ENCODE data around the gene ODAD3. TPM values are rescaled to one million over a fixed set of nuclear protein-coding genes. Genes with fewer than 3 reads are reported as not detected.

ODAD3 gene
- not detected for total RNA-seq

GRCh38 chr19:11435057-11435832, at the start of gene ODAD3, which contains the start of gene PRKCSH:
ODAD3 (minus strand) TSS chr19:11435121; CDS start chr19:11435016, 105 bp downstream.
PRKCSH (plus strand) TSS chr19:11435635; CDS start chr19:11436118, 483 bp downstream.
- Mint-ChIP-seq H3K27me3 (ENCODE audit: low read depth) (peaks cover 6% of the 10 kb centered on the region), H3K4me1 (ENCODE audit: low read depth) (peaks cover 19% of the 10 kb centered on the region), H3K27ac (peak within 1 kb of the TSS; percentile 100), H3K36me3 (ENCODE audit: low read depth) (peaks cover 31% of the 10 kb centered on the region), H3K4me3 (peak within 1 kb of the TSS; percentile 100), H3K9me3 (ENCODE audit: insufficient read depth) (no peaks in the 10 kb centered on the region)
- CTCF ChIA-PET, result interaction anchor here (0.6 to 1.4 kb wide), 18 partner anchors 9 to 153 kb away, joined by 3 to 19 read pairs (median 4); partner anchors contain the start of genes SWSAP1 and ZNF653
- peak; percentile 100 for DNase-seq
- ATAC-seq, result peak; percentile 96
- POLR2A ChIA-PET, result interaction anchor here (0.6 to 3.4 kb wide), 4 partner anchors 54 to 565 kb away, joined by 3 to 10 read pairs (median 3); partner anchors contain the start of genes SMARCA4 and SWSAP1

- ATAC-seq, result no peak
- H3K27ac Mint-ChIP-seq, result no peak overlapping the region
- H3K4me3 Mint-ChIP-seq, result no peak overlapping the region
- CTCF ChIA-PET, result interaction anchor here (0.6 to 2.4 kb wide), 25 partner anchors 10 to 344 kb away, joined by 3 to 36 read pairs (median 5); partner anchors contain the start of genes PRKCSH, RAB3D, SPC24 and SWSAP1
- H3K27me3 Mint-ChIP-seq (ENCODE audit: low read depth), result peaks cover 17% of the 10 kb centered on the region
- POLR2A ChIA-PET, result no interaction called here
- no peak for DNase-seq
- no peaks in the 10 kb centered on the region for H3K9me3 Mint-ChIP-seq (ENCODE audit: insufficient read depth)
- H3K4me1 Mint-ChIP-seq (ENCODE audit: low read depth), result peaks cover 28% of the 10 kb centered on the region
- peaks cover 6% of the 10 kb centered on the region for H3K36me3 Mint-ChIP-seq (ENCODE audit: low read depth)
These were observed 48.6 kb upstream of the ODAD3 start for GRCh38 chr19:11483366-11484111.

GRCh38 chr19:11482384-11483050, 47.6 kb upstream of the ODAD3 start:
- H3K9me3 Mint-ChIP-seq (ENCODE audit: insufficient read depth), result no peaks in the 10 kb centered on the region
- CTCF ChIA-PET, result interaction anchor here (0.6 to 2.4 kb wide), 35 partner anchors 9 to 447 kb away, joined by 3 to 36 read pairs (median 4); partner anchors contain the start of genes CCDC159, PRKCSH, RAB3D and SPC24
- H3K27me3 Mint-ChIP-seq (ENCODE audit: low read depth), result peaks cover 27% of the 10 kb centered on the region
- ATAC-seq, result peak; percentile 80
- DNase-seq, result peak; percentile 91
- POLR2A ChIA-PET, result interaction anchor here (1.1 to 1.6 kb wide), 2 partner anchors 101 to 107 kb away, joined by 4 to 7 read pairs; no protein-coding TSS in a partner anchor
- peak overlapping the region; percentile 72 for H3K27ac Mint-ChIP-seq
- peaks cover 6% of the 10 kb centered on the region for H3K36me3 Mint-ChIP-seq (ENCODE audit: low read depth)
- peak overlapping the region; percentile 70 for H3K4me3 Mint-ChIP-seq
- H3K4me1 Mint-ChIP-seq (ENCODE audit: low read depth), result peaks cover 28% of the 10 kb centered on the region

- Mint-ChIP-seq H3K27ac (no peak overlapping the region), H3K4me3 (peak overlapping the region; percentile 70), H3K27me3 (ENCODE audit: low read depth) (peaks cover 34% of the 10 kb centered on the region), H3K4me1 (ENCODE audit: low read depth) (peaks cover 28% of the 10 kb centered on the region), H3K36me3 (ENCODE audit: low read depth) (peaks cover 6% of the 10 kb centered on the region), H3K9me3 (ENCODE audit: insufficient read depth) (no peaks in the 10 kb centered on the region)
- peak; percentile 84 for DNase-seq
- ATAC-seq, result peak; percentile 83
- CTCF ChIA-PET, result interaction anchor here (0.7 to 2.4 kb wide), 28 partner anchors 8 to 446 kb away, joined by 3 to 36 read pairs (median 4); partner anchors contain the start of genes CCDC159, PRKCSH, RAB3D and SPC24
- POLR2A ChIA-PET, result interaction anchor here (1.1 to 1.6 kb wide), 2 partner anchors 101 to 106 kb away, joined by 4 to 7 read pairs; no protein-coding TSS in a partner anchor
These were observed 46.8 kb upstream of the ODAD3 start for GRCh38 chr19:11481534-11482383.

GRCh38 chr19:11480715-11481533, 46.0 kb upstream of the ODAD3 start, which contains the start of gene ELAVL3:
ELAVL3 (minus strand) TSS chr19:11481046; CDS start chr19:11480608, 438 bp downstream.
- no peak for DNase-seq
- H3K27ac Mint-ChIP-seq, result no peak within 1 kb of the TSS
- CTCF ChIA-PET, result interaction anchor here (1.2 to 2.4 kb wide), 3 partner anchors 100 to 106 kb away, joined by 3 to 35 read pairs (median 6); partner anchors contain the start of gene SWSAP1

GRCh38 chr19:11479898-11480714, 45.2 kb upstream of the ODAD3 start:
- Mint-ChIP-seq H3K36me3 (ENCODE audit: low read depth) (peaks cover 6% of the 10 kb centered on the region), H3K9me3 (ENCODE audit: insufficient read depth) (no peaks in the 10 kb centered on the region), H3K4me1 (ENCODE audit: low read depth) (peaks cover 28% of the 10 kb centered on the region), H3K27ac (no peak overlapping the region), H3K4me3 (no peak overlapping the region), H3K27me3 (ENCODE audit: low read depth) (peaks cover 34% of the 10 kb centered on the region)
- POLR2A ChIA-PET, result no interaction called here
- ATAC-seq, result no peak
- CTCF ChIA-PET, result interaction anchor here (1.2 to 1.5 kb wide), 2 partner anchors 99 to 105 kb away, joined by 3 to 6 read pairs; partner anchors contain the start of gene SWSAP1
- DNase-seq, result no peak

More at GRCh38 chr19:11480715-11481533, 46.0 kb upstream of the ODAD3 start, which contains the start of gene ELAVL3:
- Mint-ChIP-seq H3K9me3 (ENCODE audit: insufficient read depth) (no peaks in the 10 kb centered on the region), H3K4me1 (ENCODE audit: low read depth) (peaks cover 28% of the 10 kb centered on the region), H3K27me3 (ENCODE audit: low read depth) (peaks cover 34% of the 10 kb centered on the region), H3K36me3 (ENCODE audit: low read depth) (peaks cover 6% of the 10 kb centered on the region), H3K4me3 (peak within 1 kb of the TSS; percentile 70)
- POLR2A ChIA-PET, result no interaction called here
- no peak for ATAC-seq

- ATAC-seq (no peak), DNase-seq (peak; percentile 39)
- peaks cover 6% of the 10 kb centered on the region for H3K36me3 Mint-ChIP-seq (ENCODE audit: low read depth)
- H3K9me3 Mint-ChIP-seq (ENCODE audit: insufficient read depth), result no peaks in the 10 kb centered on the region
- peaks cover 28% of the 10 kb centered on the region for H3K4me1 Mint-ChIP-seq (ENCODE audit: low read depth)
- no peak overlapping the region for H3K27ac Mint-ChIP-seq
- peaks cover 34% of the 10 kb centered on the region for H3K27me3 Mint-ChIP-seq (ENCODE audit: low read depth)
- ChIA-PET POLR2A (no interaction called here), CTCF (no interaction called here)
- no peak overlapping the region for H3K4me3 Mint-ChIP-seq
These were observed 44.4 kb upstream of the ODAD3 start for GRCh38 chr19:11479090-11479897.

- peaks cover 34% of the 10 kb centered on the region for H3K27me3 Mint-ChIP-seq (ENCODE audit: low read depth)
- DNase-seq, result no peak
- no peak overlapping the region for H3K4me3 Mint-ChIP-seq
- ATAC-seq, result no peak
- peaks cover 3% of the 10 kb centered on the region for H3K36me3 Mint-ChIP-seq (ENCODE audit: low read depth)
- CTCF ChIA-PET, result no interaction called here
- H3K27ac Mint-ChIP-seq, result no peak overlapping the region
- H3K4me1 Mint-ChIP-seq (ENCODE audit: low read depth), result peaks cover 24% of the 10 kb centered on the region
- H3K9me3 Mint-ChIP-seq (ENCODE audit: insufficient read depth), result no peaks in the 10 kb centered on the region
- POLR2A ChIA-PET, result no interaction called here
These were observed 43.5 kb upstream of the ODAD3 start for GRCh38 chr19:11478167-11479089.
